NOMO-1 (cell line): ENCODE data around the gene MFAP3L.
A peak's percentile ranks its signal among the peaks of the same experiment; 100 is the strongest.

ENCODE experiments used
- DNase-seq, 2 experiments: peaks; one replicate each; lab custom pipeline; 2025; ENCODE audit not compliant: unreplicated experiment in 2 of 2; lab: John Stamatoyannopoulos, UW

The MFAP3L gene

DNA sequence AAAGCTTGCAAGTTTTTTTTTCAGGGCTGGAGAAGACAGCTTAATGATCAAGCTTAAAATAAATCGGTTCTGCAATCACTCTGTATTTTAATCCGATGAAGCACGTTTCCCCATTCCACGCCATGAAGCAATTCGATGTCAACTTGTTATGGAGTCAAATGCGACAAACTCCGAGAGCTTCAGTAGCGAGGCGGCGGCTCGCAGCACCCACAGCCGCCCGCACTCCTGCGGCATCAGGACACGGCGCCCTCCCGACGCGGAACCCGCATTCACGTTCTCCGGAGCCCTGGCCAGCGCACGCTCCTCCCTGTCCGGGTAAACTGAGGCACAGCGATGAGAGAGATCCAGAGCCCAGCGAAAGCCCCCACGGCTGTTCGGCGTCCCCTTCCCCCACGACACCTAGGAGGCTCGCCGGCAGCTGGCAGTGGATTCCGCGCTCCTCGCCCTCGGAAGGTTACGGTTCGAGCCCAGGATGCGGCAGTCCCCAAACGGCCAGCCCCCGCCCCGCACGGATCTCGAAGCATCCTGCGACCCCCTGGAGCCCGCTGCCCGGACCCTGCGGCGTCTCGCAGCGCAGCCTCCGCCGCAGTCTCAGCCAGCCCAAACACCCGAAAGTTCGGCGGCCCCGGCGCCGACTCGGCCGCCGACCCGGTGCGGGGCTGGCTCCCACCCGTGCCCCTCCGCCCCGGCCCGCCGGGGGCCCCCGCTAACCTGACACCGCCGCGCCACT lies 507 bp downstream of the MFAP3L start:
- no peak for DNase-seq

DNA sequence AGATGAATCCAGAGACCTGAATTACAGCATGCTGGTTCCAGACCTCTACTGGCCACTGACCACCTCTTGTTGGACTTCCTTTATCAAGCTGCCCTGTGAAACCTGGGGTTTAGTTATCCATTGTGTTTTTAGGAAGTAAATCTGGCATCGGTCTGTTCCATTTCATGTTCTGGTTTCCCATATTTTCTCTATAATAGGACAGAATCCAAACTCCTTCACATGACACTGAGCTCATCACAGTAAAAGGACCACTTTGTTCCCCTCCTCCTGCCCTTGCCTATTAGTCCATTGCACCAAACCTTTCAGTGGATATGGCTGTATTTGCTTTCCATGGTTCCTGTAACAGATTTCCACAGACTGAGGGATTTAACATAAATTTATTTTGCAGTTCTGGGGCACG lies 4.0 kb downstream of the MFAP3L start:
- no peak for DNase-seq

DNA sequence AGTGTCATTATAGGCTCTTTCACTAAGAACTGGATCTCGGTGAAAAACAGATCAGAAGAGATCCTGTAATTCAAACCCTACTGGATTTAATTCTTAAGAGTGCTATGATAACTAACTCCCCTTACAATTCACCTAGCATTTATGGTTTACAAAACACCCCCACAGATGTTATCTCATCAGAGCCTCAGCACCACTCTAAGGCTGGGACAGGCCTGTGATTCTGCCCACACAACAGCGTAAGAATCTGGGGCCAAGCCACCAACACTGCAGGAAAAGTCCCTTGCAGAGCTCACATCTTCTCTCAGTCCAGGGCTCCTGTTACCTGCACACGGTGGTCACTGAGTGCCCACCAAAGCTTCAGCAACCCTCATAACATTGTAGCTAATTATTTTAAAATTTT lies 8.9 kb downstream of the MFAP3L start:
- DNase-seq, result no peak

DNA sequence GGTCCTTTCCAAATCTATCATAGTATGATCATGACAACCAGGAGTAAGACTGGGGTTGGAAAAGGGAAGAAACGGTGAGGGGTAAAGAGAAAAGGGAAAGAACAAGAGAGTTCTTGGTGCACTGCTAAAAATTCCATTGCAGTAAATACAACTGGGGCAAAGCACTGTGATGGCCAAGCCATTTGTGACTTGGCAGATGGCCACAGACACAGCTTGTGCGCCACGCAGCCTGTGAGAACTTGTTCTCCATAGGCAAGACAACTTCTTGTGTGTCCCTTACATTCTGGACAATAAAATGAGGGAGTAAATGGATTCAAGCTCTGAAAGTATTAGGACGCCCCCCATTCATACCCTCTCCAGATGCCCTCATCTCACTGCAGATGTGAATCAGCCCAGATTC lies 10.9 kb downstream of the MFAP3L start:
- no peak for DNase-seq

DNA sequence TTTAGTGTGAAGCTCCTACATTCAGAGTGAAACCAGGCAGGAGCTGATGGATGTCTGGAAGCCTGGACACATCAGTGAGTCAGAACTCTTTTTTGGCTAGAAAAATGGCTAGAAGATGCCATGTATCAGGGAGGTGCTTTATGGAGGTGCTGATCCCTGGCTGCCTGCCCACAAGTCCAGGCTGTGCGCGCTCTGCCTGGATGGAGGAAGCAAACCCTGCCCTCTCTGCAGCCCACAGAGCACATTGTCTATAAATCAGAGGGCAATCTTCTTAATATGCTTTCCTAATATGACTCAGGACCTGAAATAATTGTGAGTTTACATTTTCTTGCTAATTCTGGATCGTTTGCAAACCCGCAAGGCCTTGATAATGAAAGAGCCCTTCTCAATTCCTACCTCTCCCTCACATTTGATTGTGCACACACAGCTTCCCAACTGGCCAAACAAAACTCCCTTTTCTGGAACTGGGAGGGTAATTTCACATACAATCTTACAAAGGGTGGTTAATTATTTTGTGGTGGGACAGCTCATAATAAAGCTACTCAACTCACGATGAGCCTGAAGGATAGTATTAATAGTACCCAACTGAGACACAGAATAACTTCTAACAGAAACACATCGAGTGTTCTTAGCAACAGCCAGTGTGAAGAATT lies 11.7 kb downstream of the MFAP3L start:
- no peak for DNase-seq

DNA sequence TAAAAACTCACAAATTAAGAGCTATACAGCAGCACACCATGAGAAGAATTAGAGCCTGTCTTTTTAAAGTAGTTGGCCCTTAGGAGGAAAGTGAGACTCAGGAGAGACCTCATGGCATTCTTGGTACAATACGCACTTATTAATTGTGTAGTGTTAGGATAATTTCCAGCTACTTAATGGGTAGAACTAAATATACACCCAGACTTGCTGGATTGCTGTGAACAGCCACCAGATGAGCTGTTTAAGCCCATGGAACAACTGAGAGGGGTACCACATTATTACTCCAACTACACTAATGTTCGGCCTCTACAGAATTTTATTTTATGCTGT lies 13.6 kb downstream of the MFAP3L start:
- DNase-seq, result no peak

DNA sequence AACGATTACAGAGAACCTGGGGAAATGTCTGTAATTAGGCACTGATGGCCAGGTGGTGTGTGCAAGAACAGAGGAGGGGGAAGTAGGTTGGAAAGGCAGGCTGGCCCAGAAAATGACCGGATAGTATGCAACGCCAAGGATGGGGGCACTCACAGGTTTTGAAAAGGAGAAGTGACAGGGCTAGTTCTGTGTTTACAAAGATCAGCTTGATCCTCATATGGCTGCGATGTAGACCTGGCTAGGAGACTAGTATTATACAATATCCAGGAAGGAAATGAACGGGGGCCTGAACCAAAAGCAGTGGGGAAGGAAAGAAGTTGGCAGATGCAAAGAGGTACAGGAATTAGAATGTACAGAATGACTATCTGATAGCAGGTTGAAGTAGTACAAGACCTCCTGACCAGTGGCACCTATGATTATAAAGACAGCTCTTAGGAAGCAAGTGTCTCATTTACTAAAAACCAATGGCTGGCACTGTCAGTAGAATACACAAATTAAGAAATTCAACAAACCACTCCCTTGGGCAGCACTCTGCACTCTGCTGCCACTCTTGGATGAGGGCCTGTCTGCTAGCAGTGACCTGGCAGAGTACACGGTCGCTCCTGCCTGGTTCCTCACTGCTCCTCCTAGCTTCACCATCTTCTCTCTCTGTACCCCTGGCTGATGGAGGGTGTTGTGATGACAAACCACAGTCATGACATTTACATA lies 14.1 kb downstream of the MFAP3L start:
- DNase-seq, result peak; percentile 37 to 55

DNA sequence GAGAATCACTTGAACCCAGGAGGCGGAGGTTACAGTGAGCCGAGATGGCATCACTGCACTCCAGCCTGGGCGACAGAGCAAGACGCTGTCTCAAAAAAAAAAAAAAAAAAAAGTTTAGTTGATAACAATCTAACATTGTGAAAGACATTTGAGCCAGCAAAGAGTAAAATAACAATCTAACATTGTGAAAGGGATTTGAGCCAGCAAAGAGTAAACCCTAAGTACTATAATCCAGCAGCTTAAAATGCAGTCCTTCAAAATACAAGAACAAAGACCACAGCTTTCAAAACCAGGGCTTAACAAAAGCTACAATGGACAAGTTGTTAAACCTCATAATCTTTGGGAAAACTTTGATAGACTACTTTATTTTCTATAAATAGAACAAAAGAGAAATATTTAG lies 16.9 kb downstream of the MFAP3L start:
- no peak for DNase-seq

DNA sequence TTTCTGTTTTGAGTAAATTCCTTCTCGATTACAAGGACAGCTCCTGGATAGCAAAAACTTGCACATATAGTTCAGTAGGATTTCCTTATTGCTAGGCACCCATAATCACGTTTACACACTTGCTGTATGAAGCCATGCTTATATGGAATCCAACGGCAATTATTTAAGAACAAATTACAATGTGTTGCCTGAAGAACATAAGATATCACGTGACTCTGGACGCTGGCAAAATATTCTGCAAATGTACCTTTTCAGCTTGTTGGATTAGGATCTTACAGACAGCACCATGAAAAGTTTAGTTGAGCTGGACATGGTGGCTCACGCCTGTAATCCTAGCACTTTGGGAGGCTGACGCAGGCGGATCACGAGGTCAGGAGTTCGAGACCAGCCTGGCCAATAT lies 17.4 kb downstream of the MFAP3L start:
- no peak for DNase-seq

DNA sequence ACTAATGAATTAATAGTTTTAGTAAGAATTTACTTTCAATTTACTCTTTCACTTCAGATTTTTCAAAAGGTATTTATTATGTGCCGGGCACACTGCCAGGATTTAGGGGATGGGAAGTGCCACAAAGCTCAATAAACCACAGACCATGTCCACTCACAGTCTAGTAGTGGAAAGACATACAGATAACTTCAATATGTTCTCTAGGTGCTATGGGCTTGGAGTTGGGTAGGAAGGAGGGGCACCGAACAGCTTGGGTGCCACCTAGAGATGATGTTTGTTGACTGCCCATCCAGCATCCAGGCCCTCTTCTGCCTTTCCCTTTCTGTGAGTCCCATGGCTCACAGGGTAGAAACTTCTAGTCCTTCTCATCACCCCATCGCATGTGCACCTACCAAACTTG lies 17.8 kb downstream of the MFAP3L start:
- no peak for DNase-seq

DNA sequence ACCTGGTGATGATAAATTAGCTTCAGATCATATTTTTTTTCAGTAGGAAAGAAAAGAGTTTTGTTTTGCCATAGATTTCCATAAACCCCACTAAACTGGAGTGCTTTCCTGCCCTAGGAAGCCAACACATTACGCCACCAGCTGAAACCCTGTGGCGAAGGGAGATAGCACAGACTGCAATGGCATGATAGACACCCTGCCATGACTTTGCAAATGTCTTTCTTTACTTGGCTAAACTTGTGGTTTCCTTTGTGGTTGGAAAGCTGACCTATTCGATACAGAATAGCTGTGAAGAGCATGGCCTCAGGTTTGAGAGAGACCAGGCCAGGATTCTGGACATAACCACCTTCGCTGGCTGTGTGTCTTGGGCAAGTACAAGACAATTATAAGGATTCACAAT lies 19.1 kb downstream of the MFAP3L start:
- peak; percentile 41 to 65 for DNase-seq

DNA sequence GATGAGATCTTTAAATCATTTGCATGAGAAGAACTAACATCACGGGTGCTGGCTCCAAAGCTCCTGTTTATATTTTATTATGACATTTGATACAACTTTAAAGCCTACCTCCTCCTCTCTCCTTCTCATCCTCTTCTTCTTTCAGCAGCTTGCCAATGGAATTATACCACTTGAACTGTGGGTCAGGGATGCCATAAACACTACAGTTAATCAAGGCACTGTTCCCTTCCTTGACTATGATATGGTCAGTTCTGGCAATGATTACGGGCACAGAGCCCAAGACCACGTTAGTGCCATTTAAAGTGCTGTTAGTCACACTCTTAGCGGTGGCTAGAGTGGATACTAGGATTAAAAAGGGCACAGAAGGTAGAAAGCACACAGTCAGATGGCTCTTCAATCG lies 20.7 kb downstream of the MFAP3L start:
- no peak for DNase-seq

DNA sequence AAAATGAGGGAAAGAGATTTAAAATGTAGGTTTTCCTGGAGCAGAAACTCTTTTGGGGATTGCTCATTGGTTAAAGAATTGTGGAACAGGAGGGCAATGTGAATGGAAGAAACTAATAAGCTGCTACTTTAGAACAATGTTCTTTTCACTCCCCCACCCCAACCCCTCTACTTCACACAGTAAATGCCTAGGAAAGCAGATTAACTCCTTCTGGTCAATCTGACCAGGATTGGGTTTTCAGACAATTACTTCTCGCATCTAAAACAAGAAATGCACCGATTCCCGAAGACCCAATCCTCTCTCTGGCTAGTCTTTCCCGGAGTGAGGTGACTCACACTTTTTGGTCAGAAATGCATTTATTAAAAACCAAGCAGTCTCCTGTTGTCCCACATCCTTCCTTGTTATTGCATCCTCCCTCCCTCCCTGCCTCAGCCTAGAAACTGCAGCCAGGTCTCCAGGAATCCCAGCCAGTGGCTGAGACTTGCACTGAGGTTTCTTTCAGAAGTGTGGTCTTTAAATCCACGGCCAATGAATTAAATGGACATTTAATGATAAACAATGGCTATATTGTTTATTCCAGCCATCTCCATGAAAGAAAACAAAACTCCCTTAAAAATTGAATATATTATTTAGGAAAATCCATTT lies 21.4 kb downstream of the MFAP3L start:
- no peak for DNase-seq

DNA sequence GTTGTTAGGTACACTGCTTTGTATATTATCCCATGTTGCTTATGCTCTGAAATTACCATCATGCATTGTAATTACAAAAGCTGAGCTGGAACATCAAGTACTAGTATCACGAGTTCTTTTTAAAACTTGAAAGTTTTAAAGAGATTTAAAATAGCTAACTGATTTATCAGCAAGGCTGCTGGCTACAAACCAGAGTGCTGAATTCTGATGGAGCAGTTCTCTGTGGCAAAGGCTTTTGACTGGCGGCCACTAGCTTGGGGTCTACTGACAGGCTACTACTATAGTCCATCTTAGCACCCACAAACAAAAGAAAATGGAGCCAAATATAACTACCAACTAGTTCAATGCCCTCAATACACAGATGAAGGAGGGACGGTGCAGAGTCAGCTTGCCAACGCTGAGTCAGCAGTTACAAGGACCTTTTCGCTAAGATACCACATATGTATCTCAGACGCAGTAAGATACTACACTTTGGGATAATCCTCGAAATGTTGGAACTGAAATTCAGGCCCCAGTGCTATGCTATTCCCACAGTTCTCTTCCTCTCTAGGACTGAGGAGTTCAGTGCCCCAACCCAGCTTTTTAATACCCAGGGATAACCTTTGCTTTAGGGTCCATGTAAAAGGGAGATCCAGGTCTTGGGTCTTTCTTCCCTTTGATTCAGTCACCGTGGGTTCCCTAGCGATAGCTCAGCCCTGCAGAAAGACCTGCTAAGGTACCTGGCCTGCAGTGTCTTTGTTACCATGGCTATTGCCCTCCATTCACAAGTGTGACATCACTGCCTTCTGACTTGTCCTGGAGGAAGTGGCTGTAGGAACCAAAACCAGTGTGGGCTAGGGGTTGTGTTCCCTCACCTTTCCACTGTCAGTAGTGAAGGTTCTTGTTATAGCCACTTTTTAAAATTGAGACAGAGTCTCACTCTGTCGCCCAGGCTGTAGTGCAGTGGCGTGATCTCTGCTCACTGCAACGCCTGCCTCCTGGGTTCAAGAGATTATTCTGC lies 22.8 kb downstream of the MFAP3L start:
- no peak for DNase-seq

DNA sequence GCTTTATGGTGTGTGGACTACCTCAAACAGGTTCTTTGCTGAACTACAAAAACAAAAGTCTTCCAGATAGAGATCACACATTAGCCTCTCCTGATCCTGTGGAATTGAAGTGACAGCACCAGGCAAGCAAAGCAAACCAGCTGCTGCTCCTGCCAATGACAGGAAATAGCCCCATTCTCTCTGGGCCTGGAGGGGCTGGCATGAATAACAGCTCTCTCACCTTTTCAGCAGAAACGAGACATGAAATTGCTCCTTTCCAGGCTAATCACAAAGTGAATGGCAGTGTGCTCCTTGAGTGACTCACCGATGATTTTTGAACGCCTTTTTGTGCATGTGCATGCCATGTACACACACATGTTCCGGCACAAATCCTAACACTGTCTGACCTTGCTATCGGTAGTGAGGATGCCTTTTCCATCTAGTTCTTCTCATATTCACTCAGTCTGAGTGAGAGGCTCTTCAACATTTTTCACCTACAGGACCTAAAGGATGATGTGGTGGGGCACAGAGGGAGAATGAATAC lies 24.4 kb downstream of the MFAP3L start:
- DNase-seq, result no peak

DNA sequence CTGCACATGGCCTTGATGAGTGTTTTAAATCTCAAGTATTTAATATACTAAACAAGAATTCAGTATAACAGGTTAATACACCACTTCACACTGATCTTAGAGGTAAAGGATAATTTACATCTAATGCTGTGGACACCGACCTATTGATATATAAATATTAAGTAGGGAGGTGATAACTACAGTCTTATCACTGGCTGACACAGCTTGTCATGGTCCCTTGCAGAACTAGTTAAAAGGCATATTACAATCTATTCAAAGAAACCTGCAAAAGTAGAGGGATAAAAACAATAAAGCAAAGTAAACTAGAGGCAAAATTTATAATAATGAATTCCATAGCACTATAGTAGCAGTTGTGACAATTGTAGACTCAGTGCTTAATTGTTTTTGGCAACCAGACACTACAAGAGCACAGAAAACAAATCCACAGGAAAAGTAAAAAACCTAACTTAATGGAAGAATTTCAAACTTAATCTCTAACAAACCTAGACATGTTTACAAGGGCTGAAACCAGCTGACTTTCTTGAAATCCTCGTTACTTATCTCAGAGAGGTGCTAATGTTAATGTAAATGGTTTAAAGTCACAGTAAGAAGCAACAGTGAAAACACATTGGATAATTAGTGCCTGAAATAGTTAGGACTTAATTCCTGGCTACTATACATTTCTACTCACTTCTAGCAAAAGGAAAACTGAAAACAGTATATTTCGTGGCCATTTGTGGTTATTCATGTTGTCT lies 25.0 kb downstream of the MFAP3L start:
- DNase-seq, result no peak

DNA sequence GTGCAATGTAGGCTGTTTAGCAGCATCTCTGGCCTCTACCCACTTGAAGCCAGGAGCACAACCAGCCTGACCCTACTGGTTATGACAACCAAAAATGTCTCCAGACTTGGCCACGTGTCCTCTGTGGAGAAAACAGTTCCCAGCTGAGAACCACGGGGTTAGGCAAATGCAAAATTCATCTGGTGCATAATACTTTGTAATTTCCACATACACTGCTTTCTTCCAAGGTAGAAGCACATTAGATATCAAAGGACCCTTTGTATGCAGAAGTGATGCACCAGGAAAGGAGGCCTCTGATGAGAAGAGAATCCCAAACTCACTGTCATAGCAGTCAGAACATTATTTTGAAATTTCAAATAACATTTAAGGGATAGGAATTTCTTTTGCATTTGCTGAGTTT lies 26.3 kb downstream of the MFAP3L start:
- DNase-seq, result no peak

DNA sequence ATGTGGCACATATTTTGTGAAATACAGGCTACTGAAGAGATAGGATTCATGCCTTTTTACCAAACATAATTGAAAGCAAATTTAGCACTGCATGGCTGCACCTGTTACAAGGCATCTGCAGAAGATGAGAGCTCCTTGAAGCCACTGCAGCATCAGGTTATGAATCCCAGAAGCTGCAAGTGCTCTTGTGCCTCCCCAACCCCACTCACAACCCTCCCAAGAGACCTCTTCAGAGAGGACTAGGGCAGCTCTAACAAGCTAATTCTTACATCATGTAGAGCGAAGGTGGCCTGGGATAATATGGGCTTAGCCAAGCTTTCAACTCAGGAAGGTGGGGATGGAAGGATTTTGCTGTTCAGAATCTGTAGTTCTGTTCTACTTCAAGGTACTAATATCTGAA lies 27.2 kb downstream of the MFAP3L start:
- no peak for DNase-seq

DNA sequence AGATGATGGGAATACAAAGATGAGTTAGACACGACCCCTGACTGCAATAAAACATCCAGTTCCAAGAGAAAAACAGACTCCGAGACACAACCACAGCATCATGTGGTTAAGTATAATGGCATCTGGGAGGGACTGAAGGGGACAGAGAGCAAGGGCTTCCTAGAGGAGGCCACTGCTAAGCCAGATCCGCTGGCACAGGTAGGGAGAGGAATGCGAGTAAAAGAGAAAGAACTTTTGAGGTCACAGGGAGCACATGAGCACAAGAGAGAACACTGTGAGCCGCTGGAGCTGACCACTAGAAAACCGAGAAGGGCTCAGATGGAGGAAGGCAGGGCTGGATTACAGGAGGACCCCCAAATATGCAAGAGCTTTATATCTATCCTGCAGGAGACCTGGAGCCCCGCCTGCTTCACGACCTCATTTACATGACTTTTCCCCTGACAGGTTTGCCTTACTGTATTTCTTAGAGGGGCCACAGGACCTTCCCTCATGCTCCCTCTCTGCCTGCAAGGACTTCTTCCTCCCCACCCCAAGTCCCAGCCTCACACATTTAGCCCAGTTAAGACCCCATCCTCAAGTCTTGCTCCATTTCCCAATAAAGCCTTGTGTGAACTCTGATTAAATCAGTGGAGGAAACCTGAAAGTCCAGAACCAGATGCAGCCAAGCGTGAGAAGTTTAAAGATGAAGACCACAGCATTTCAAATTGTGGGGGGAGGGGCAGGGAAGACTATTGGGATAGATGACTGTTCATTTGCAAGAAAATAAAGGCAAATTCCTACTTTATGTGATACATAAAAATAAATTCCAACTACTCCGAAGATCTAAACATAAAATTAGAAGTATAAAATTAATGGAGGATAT lies 29.6 kb downstream of the MFAP3L start:
- no peak for DNase-seq
